ENCODE measurements around the gene NLRP3. TPM values are rescaled to one million over a fixed set of nuclear protein-coding genes. Genes with fewer than 3 reads are reported as not detected.

The NLRP3 gene
- total and polyA plus RNA-seq, 2 experiments from 2014 or later: 0.42 TPM; not detected in 1

- TF ChIP-seq ZNF462 (CRISPR knock-in tag; IDR thresholded peaks at IDR 0.05): no peak
- no peak for TF ChIP-seq ZNF114 (CRISPR knock-in tag; IDR thresholded peaks at IDR 0.05)
- TF ChIP-seq CREB1 (CRISPR knock-in tag; IDR thresholded peaks at IDR 0.05; ENCODE audit: low read depth): no peak
- TF ChIP-seq, protein P1, sequence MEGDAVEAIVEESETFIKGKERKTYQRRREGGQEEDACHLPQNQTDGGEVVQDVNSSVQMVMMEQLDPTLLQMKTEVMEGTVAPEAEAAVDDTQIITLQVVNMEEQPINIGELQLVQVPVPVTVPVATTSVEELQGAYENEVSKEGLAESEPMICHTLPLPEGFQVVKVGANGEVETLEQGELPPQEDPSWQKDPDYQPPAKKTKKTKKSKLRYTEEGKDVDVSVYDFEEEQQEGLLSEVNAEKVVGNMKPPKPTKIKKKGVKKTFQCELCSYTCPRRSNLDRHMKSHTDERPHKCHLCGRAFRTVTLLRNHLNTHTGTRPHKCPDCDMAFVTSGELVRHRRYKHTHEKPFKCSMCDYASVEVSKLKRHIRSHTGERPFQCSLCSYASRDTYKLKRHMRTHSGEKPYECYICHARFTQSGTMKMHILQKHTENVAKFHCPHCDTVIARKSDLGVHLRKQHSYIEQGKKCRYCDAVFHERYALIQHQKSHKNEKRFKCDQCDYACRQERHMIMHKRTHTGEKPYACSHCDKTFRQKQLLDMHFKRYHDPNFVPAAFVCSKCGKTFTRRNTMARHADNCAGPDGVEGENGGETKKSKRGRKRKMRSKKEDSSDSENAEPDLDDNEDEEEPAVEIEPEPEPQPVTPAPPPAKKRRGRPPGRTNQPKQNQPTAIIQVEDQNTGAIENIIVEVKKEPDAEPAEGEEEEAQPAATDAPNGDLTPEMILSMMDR (conservative IDR thresholded peaks at IDR 0.05; ENCODE audit: low read depth in 2 of 2): no peak
- no peak for TF ChIP-seq ZNF331 (CRISPR knock-in tag; IDR thresholded peaks at IDR 0.05; ENCODE audit: low read depth)
Measured at GRCh38 chr1:247494767-247495166, 78.8 kb downstream of the NLRP3 start (continued).

GRCh38 chr1:247496581-247497285, 80.8 kb downstream of the NLRP3 start:
- Histone ChIP-seq H3K4me3 (no peak overlapping the region), H3K4me1 (ENCODE audit: insufficient read depth) (peaks cover 9% of the 10 kb centered on the region), H3K27me3 (ENCODE audit: insufficient read depth) (no peaks in the 10 kb centered on the region), H2AFZ (0 out of 2 replicates have a peak overlapping the region, but pooled peaks have one; percentile 69), H3K27ac (ENCODE audit: low read depth) (no peak overlapping the region), H3F3A (replicated peaks; ENCODE audit: low read depth) (no peaks in the 10 kb centered on the region), H3K79me2 (replicated peaks; ENCODE audit: insufficient read depth) (no peaks in the 10 kb centered on the region), H3K9me2 (ENCODE audit: insufficient read depth) (no peaks in the 10 kb centered on the region), H3K36me3 (ENCODE audit: insufficient read depth) (no peaks in the 10 kb centered on the region), H3K4me2 (no peak overlapping the region), H4K20me1 (replicated peaks; ENCODE audit: insufficient read depth) (no peaks in the 10 kb centered on the region)
- peaks cover 2% of the 10 kb centered on the region for H3K27me3 Mint-ChIP-seq (ENCODE audit: insufficient read depth, low read depth, poor library complexity)
- DNase-seq (ENCODE audit: low spot score) (no peak), ATAC-seq (no peak)
- H3K4me1 Mint-ChIP-seq: no peaks in the 10 kb centered on the region; the same call in 1 of the 3 replicates
- H3K9me3 Mint-ChIP-seq: no peaks in the 10 kb centered on the region
- H3K4me3 Mint-ChIP-seq: no peak overlapping the region
- no peak overlapping the region for H3K27ac Mint-ChIP-seq
- H3K36me3 Mint-ChIP-seq (ENCODE audit: low read depth): no peaks in the 10 kb centered on the region
- TF ChIP-seq ZNF462 (CRISPR knock-in tag; IDR thresholded peaks at IDR 0.05) (no peak), CREB1 (CRISPR knock-in tag; IDR thresholded peaks at IDR 0.05; ENCODE audit: low read depth) (no peak)
